ENCODE measurements around the gene DIS3L2. TPM values are rescaled to one million over a fixed set of nuclear protein-coding genes. Genes with fewer than 3 reads are reported as not detected.
A peak's percentile ranks its signal among the peaks of the same experiment; 100 is the strongest.

DIS3L2 gene
- total RNA-seq, 2 donors from 2014 or later, result 39.5 to 42.4 TPM

DNA sequence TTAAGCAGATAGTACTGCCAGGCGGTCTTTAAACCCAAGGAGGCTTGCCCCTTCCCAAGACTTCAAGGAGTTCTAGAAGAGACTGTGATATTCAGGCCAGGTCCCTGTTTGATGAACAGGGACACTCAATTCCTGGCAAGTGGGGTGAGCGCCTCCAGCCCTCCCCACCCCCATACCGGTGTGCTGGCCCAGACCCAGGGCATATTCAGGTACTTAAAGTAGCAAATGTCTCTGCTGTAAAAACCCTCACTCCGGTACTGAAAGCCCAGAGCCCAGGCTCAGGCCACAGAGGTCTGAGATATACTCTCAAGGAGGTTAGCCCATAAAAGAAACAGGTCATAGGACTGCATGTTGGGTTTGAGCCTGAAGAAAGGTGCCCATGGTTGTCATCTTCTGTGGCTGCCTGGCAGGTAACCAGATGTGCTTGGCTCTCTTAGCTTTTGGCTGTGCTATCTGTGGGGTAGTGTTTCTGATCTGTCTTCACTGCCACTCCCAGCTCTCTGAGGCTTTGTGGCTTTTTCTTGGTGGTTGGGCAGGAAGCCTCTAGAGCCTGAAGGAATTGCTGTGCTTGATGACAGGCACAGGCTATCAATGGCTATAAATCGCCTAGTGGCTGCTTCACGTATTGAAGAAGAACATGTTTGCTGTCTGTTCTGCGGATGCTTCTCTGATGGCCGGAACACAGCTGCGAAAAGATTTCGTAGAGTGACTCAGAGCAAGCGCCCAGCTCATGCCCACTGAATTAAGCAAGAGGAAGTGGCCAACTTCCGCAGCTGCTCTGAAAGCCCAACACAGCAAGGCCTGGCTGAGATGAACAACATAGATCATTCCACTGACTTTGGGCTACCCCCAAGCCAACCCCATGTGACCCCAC is 353.8 kb downstream of the DIS3L2 start:
- DNase-seq, result no peak

DNA sequence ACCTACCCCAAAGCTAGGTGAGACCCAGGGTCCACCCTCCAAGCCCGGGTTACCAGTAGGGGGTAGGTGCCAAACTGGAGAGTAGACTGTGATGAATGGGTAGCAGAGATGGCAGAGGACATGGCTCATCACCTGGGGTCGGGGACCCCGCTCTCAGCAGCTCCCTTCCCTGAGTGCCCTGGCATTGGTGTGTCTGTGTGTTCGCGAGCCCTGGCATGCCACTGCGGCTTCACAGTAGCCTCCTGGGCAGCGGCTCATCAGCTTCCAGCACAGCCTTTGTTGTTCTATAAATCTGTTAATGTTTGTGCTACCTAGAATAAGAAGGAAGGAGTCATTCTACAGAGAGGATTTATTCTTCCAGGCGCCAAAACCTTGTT is 354.4 kb downstream of the DIS3L2 start:
- H3K4me3 ChIP-seq (ENCODE audit: low read length), result no peak overlapping the region
- 89 to 100% methylated on average over 2 to 8 of the region's 8 CpGs for WGBS, 2 experiments (ENCODE audit: insufficient coverage in 1 of 2, insufficient read length in 1 of 2)
- peaks cover 24% of the 10 kb centered on the region for H3K9me3 Mint-ChIP-seq
- no peak overlapping the region for H3K27ac ChIP-seq (ENCODE audit: low read depth, low read length)
- H3K4me3 Mint-ChIP-seq, result no peak overlapping the region
- H3K27me3 Mint-ChIP-seq (ENCODE audit: insufficient read depth), result no peaks in the 10 kb centered on the region
- TF ChIP-seq, protein P1, sequence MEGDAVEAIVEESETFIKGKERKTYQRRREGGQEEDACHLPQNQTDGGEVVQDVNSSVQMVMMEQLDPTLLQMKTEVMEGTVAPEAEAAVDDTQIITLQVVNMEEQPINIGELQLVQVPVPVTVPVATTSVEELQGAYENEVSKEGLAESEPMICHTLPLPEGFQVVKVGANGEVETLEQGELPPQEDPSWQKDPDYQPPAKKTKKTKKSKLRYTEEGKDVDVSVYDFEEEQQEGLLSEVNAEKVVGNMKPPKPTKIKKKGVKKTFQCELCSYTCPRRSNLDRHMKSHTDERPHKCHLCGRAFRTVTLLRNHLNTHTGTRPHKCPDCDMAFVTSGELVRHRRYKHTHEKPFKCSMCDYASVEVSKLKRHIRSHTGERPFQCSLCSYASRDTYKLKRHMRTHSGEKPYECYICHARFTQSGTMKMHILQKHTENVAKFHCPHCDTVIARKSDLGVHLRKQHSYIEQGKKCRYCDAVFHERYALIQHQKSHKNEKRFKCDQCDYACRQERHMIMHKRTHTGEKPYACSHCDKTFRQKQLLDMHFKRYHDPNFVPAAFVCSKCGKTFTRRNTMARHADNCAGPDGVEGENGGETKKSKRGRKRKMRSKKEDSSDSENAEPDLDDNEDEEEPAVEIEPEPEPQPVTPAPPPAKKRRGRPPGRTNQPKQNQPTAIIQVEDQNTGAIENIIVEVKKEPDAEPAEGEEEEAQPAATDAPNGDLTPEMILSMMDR (conservative IDR thresholded peaks at IDR 0.05), result no peak
- H3K9me3 ChIP-seq (ENCODE audit: control insufficient read depth, low read length), result peaks cover 22% of the 10 kb centered on the region
- peaks cover 8% of the 10 kb centered on the region for H3K4me1 ChIP-seq (ENCODE audit: control insufficient read depth, insufficient read depth, low read length)
- H3K9ac ChIP-seq (ENCODE audit: extremely low read depth, low read length, poor library complexity, severe bottlenecking), result no peak overlapping the region
- peaks cover 6% of the 10 kb centered on the region for H3K36me3 Mint-ChIP-seq (ENCODE audit: low read depth)
- no peak overlapping the region for H3K27ac Mint-ChIP-seq
- no peaks in the 10 kb centered on the region for H3K27me3 ChIP-seq (ENCODE audit: control insufficient read depth, insufficient read depth, low read length, poor library complexity, severe bottlenecking)
- H3K4me1 Mint-ChIP-seq, result peaks cover 14% of the 10 kb centered on the region
- DNase-seq, result peak; percentile 38
- no peaks in the 10 kb centered on the region for H3K36me3 ChIP-seq (ENCODE audit: control insufficient read depth, insufficient read depth, low read length)

More for the DNA sequence above, 353.8 kb downstream of the DIS3L2 start:
- peaks cover 6% of the 10 kb centered on the region for H3K36me3 Mint-ChIP-seq (ENCODE audit: low read depth)
- Histone ChIP-seq H3K4me3 (ENCODE audit: low read length) (no peak overlapping the region), H3K9me3 (ENCODE audit: control insufficient read depth, low read length) (peaks cover 22% of the 10 kb centered on the region), H3K36me3 (ENCODE audit: control insufficient read depth, insufficient read depth, low read length) (no peaks in the 10 kb centered on the region), H3K4me1 (ENCODE audit: control insufficient read depth, insufficient read depth, low read length) (peaks cover 8% of the 10 kb centered on the region), H3K27ac (ENCODE audit: low read depth, low read length) (no peak overlapping the region), H3K9ac (ENCODE audit: extremely low read depth, low read length, poor library complexity, severe bottlenecking) (no peak overlapping the region), H3K27me3 (ENCODE audit: control insufficient read depth, insufficient read depth, low read length, poor library complexity, severe bottlenecking) (no peaks in the 10 kb centered on the region)
- TF ChIP-seq, protein P1 (conservative IDR thresholded peaks at IDR 0.05), result peak; percentile 43
- no peak overlapping the region for H3K4me3 Mint-ChIP-seq
- WGBS, 2 experiments (ENCODE audit: insufficient coverage in 1 of 2, insufficient read length in 1 of 2), result 94 to 96% methylated on average over 10 to 12 of the region's 12 CpGs
- peaks cover 14% of the 10 kb centered on the region for H3K4me1 Mint-ChIP-seq
- no peaks in the 10 kb centered on the region for H3K27me3 Mint-ChIP-seq (ENCODE audit: insufficient read depth)
- peaks cover 24% of the 10 kb centered on the region for H3K9me3 Mint-ChIP-seq
- H3K27ac Mint-ChIP-seq, result no peak overlapping the region

DNA sequence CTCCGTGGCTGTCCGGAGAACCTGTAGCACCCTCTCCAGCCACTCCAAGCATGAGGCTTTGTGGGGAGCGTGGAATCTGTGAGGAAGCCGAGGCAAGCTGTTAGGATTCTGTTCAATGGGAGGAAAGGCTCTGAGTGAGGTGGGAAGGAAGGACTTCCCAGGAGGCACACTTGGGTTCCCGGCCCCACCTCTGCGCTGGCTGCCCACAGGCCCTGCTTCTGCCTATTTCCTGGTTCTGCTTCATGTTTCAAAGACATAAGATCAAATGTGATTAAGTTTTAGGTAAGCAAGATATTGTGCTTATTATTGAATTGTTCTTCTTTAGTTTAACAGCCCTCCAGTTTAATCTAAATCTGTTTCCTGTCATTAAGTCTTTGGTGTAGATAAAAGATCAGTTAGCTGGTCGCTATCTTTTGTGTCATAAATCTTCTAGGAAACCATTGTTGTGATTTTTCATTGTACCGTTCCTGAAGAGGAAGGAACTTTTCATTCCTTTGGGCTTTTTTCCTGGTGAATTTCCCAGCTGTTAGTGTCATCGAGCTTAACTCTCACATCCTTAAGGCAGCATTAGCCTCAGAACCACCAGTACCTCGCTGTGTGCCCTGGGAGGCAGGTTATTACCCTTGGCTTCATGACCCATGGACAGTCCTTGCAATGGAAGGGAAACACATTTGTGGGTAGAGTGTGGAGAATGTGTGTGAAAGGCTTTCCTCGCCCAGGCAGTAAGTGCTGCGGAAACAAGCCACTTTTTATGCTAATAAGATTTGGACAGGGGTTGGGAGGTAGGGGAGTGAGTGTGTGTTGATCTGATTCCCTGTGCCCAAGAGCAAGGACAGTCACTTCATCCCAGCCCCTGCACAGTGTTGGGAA is 355.2 kb downstream of the DIS3L2 start:
- H3K9ac ChIP-seq (ENCODE audit: extremely low read depth, low read length, poor library complexity, severe bottlenecking), result no peak overlapping the region
- Mint-ChIP-seq H3K36me3 (ENCODE audit: low read depth) (peaks cover 6% of the 10 kb centered on the region), H3K27ac (peak overlapping the region; percentile 44), H3K9me3 (peaks cover 24% of the 10 kb centered on the region), H3K27me3 (ENCODE audit: insufficient read depth) (no peaks in the 10 kb centered on the region), H3K4me1 (peaks cover 14% of the 10 kb centered on the region), H3K4me3 (no peak overlapping the region)
- H3K9me3 ChIP-seq (ENCODE audit: control insufficient read depth, low read length), result peaks cover 22% of the 10 kb centered on the region
- 87 to 89% methylated on average over 7 to 12 of the region's 12 CpGs for WGBS, 2 experiments (ENCODE audit: insufficient coverage in 1 of 2, insufficient read length in 1 of 2)
- TF ChIP-seq, protein P1 (conservative IDR thresholded peaks at IDR 0.05), result no peak
- H3K4me1 ChIP-seq (ENCODE audit: control insufficient read depth, insufficient read depth, low read length), result peaks cover 8% of the 10 kb centered on the region
- no peaks in the 10 kb centered on the region for H3K36me3 ChIP-seq (ENCODE audit: control insufficient read depth, insufficient read depth, low read length)
- DNase-seq, result peak; percentile 48
- no peak overlapping the region for H3K4me3 ChIP-seq (ENCODE audit: low read length)
- no peaks in the 10 kb centered on the region for H3K27me3 ChIP-seq (ENCODE audit: control insufficient read depth, insufficient read depth, low read length, poor library complexity, severe bottlenecking)
- H3K27ac ChIP-seq (ENCODE audit: low read depth, low read length), result no peak overlapping the region

Data from endodermal cell (in vitro differentiated cells).